H9 (cell line): ENCODE results near the gene NDUFAB1. TPM values are rescaled to one million over a fixed set of nuclear protein-coding genes. Genes with fewer than 3 reads are reported as not detected.

Experiments
- DNase-seq: peaks from one replicate; pipeline ENCODE4 v3.0.0-alpha.2; 2017
- H2AFZ ChIP-seq: one replicate; pipeline ENCODE4 v1.6.1; 2013; ENCODE audit warnings: mild to moderate bottlenecking, low read length, control low read depth, moderate library complexity
- H2AK5ac ChIP-seq: 2 replicates; pipeline ENCODE4 v1.6.1; 2013; ENCODE audit warnings: low read length, control low read depth, mixed read lengths; ENCODE audit not compliant: insufficient read length
- H2BK120ac ChIP-seq: one replicate; pipeline ENCODE4 v1.6.1; 2013; ENCODE audit warnings: low read depth, mild to moderate bottlenecking, low read length, control low read depth, inconsistent platforms; ENCODE audit not compliant: poor library complexity, severe bottlenecking
- H2BK12ac ChIP-seq: 2 replicates; pipeline ENCODE4 v1.6.1; 2013; ENCODE audit warnings: low read length, control low read depth, mixed read lengths, low read depth; ENCODE audit not compliant: insufficient read length
- H2BK15ac ChIP-seq: 2 replicates; pipeline ENCODE4 v1.6.1; 2013; ENCODE audit warnings: low read depth, low read length, control low read depth
- H2BK20ac ChIP-seq: one replicate; pipeline ENCODE4 v1.6.1; 2013; ENCODE audit warnings: low read depth, mild to moderate bottlenecking, low read length, control low read depth, inconsistent platforms; ENCODE audit not compliant: poor library complexity, severe bottlenecking
- H2BK5ac ChIP-seq: 2 replicates; pipeline ENCODE4 v1.6.1; 2013; ENCODE audit warnings: low read length, control low read depth, mixed read lengths; ENCODE audit not compliant: insufficient read length
- H3K14ac ChIP-seq: 2 replicates; pipeline ENCODE4 v1.6.1; 2013; ENCODE audit warnings: low read length, control low read depth; ENCODE audit not compliant: insufficient read depth
- H3K18ac ChIP-seq: 2 replicates; pipeline ENCODE4 v1.6.1; 2013; ENCODE audit warnings: low read depth, mild to moderate bottlenecking, mixed read lengths, low read length, control low read depth; ENCODE audit not compliant: insufficient read length
- H3K23ac ChIP-seq: 2 replicates; pipeline ENCODE4 v1.6.1; 2013; ENCODE audit warnings: low read length, control low read depth, mixed read lengths, low read depth; ENCODE audit not compliant: insufficient read length
- H3K23me2 ChIP-seq: 2 replicates; pipeline ENCODE4 v1.6.1; 2013; ENCODE audit warnings: low read depth, mild to moderate bottlenecking, mixed read lengths, low read length, control low read depth; ENCODE audit not compliant: insufficient read length, poor library complexity, severe bottlenecking
- H3K27ac ChIP-seq: 2 replicates; pipeline ENCODE4 v1.5.1; 2013; ENCODE audit warnings: low read length, control low read depth, mixed read lengths, low read depth; ENCODE audit not compliant: insufficient read length
- H3K27me3 ChIP-seq: 2 replicates; pipeline ENCODE4 v1.6.1; 2013; ENCODE audit warnings: low read length, control low read depth, inconsistent platforms; ENCODE audit not compliant: insufficient read depth
- H3K4ac ChIP-seq: 2 replicates; pipeline ENCODE4 v1.6.1; 2013; ENCODE audit warnings: low read depth, mild to moderate bottlenecking, control low read depth, inconsistent platforms, low read length, moderate library complexity
- H3K4me1 ChIP-seq: 2 replicates; pipeline ENCODE4 v1.6.1; 2013; ENCODE audit warnings: low read length, control low read depth, inconsistent platforms; ENCODE audit not compliant: insufficient read depth
- H3K4me2 ChIP-seq: 2 replicates; pipeline ENCODE4 v1.6.1; 2013; ENCODE audit warnings: low read length, control low read depth, mixed read lengths; ENCODE audit not compliant: insufficient read length, insufficient read depth
- H3K56ac ChIP-seq: 2 replicates; pipeline ENCODE4 v1.6.1; 2013; ENCODE audit warnings: low read depth, mild to moderate bottlenecking, mixed read lengths, low read length, control low read depth; ENCODE audit not compliant: insufficient read length
- H3K79me1 ChIP-seq: 2 replicates; pipeline ENCODE4 v1.6.1; 2013; ENCODE audit warnings: low read depth, mild to moderate bottlenecking, moderate library complexity, low read length, control low read depth, inconsistent platforms; ENCODE audit not compliant: insufficient read depth, poor library complexity, severe bottlenecking
- H3K79me2 ChIP-seq: 2 replicates; pipeline ENCODE4 v1.6.1; 2013; ENCODE audit warnings: low read length, control low read depth, inconsistent platforms; ENCODE audit not compliant: insufficient read depth
- H3K9ac ChIP-seq: 2 replicates; pipeline ENCODE4 v1.6.1; 2013; ENCODE audit warnings: low read length, control low read depth, mixed read lengths; ENCODE audit not compliant: insufficient read length; ENCODE audit errors: extremely low read depth
- H3K9me3 ChIP-seq: one replicate; pipeline ENCODE4 v1.6.1; 2013; ENCODE audit warnings: low read depth, low read length, inconsistent platforms; ENCODE audit not compliant: control insufficient read depth
- H3T11ph ChIP-seq: one replicate; pipeline ENCODE4 v1.6.1; 2013; ENCODE audit warnings: mild to moderate bottlenecking, low read length, control low read depth, inconsistent platforms
- H4K20me1 ChIP-seq: one replicate; pipeline ENCODE4 v1.6.1; 2013; ENCODE audit not compliant: control insufficient read depth, insufficient read length, insufficient read depth
- H4K5ac ChIP-seq: 2 replicates; pipeline ENCODE4 v1.6.1; 2013; ENCODE audit warnings: low read depth, mild to moderate bottlenecking, mixed read lengths, low read length, control low read depth; ENCODE audit not compliant: insufficient read length
- H4K8ac ChIP-seq: replicated peaks from 2 replicates; pipeline ENCODE4 v1.6.1; 2013; ENCODE audit warnings: low read length, control low read depth, mixed read lengths, low read depth; ENCODE audit not compliant: insufficient read length
- H4K91ac ChIP-seq: 2 replicates; pipeline ENCODE4 v1.6.1; 2013; ENCODE audit warnings: low read depth, mild to moderate bottlenecking, moderate library complexity, mixed read lengths, low read length, control low read depth; ENCODE audit not compliant: insufficient read length
- H3K27ac Mint-ChIP-seq, 3 experiments: 2 replicates in 2 of 3; 3 replicates in 1 of 3; pipeline ENCODE4 v1.8.0; 2020 to 2021; ENCODE audit warnings: mixed read lengths in 3 of 3, mild to moderate bottlenecking in 1 of 3, moderate library complexity in 1 of 3
- H3K27me3 Mint-ChIP-seq: 2 replicates; pipeline ENCODE4 v1.8.0; 2021; ENCODE audit warnings: low read depth, mild to moderate bottlenecking, moderate library complexity, mixed read lengths
- H3K36me3 Mint-ChIP-seq, 3 experiments: 2 replicates in 2 of 3; 3 replicates in 1 of 3; pipeline ENCODE4 v1.8.0; 2020 to 2021; ENCODE audit warnings: low read depth in 3 of 3, mixed read lengths in 3 of 3; ENCODE audit not compliant: insufficient read depth in 1 of 3
- H3K4me1 Mint-ChIP-seq, 2 experiments: 2 replicates each; pipeline ENCODE4 v1.8.0; 2020; ENCODE audit warnings: mixed read lengths in 2 of 2
- H3K4me3 Mint-ChIP-seq, 2 experiments: 2 replicates in 1 of 2; 3 replicates in 1 of 2; pipeline ENCODE4 v1.8.0; 2020 to 2021; ENCODE audit warnings: mild to moderate bottlenecking in 2 of 2, mixed read lengths in 2 of 2, moderate library complexity in 1 of 2
- H3K9me3 Mint-ChIP-seq, 2 experiments: 2 replicates in 1 of 2; 3 replicates in 1 of 2; pipeline ENCODE4 v1.8.0; 2020; ENCODE audit warnings: mild to moderate bottlenecking in 2 of 2, mixed read lengths in 2 of 2, moderate library complexity in 1 of 2
- WGBS: extraction: QIAGEN DNeasy Blood & Tissue Kit; methylation state at CpG from one replicate; pipeline ENCODE4 v1.1.7; 2013; ENCODE audit warnings: missing lambda C conversion rate, low lambda C conversion rate, mixed read lengths; ENCODE audit not compliant: insufficient read length; ENCODE audit errors: extremely low coverage; 5-methylcytosine and 5-hydroxymethylcytosine counted together
- total RNA-seq: library from RNA; stranded (reverse); gene quantifications from 2 replicates; pipeline ENCODE4 v1.2.1, GENCODE V29; 2021
- TF ChIP-seq, protein P1 (sequence below): fragments of 200-600 bp; sonication (generic); conservative IDR thresholded peaks from 3 replicates; pipeline ENCODE4 v1.8.0; 2021; ENCODE audit warnings: antibody characterized with exemption, mild to moderate bottlenecking

NDUFAB1 gene
- total RNA-seq, 1 experiment from 2014 or later = 192 TPM

DNA sequence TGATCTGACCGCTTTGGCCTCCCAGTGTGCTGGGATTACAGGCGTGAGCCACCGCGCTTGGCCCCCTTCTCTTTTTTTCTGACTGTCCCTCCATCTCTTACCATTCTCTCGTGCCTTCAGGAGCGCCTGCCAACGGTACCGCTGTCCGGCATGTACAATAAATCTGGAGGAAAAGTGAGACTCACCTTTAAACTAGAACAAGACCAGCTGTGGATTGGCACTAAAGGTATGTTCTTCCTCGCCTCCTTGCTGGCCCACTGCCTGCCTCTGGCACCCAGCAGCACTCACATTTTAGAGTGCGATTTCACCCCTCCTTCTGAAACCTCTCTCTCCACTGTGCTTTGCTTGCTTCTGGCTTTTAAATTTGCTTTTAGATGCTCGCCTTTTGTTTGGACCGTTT lies 33.6 kb downstream of the NDUFAB1 start:
- no CpG with 5 or more reads among the region's 13 CpGs for WGBS
- H2BK12ac ChIP-seq = no peak overlapping the region
- H4K20me1 ChIP-seq = no peaks in the 10 kb centered on the region
- H3K14ac ChIP-seq = no peak overlapping the region
- H4K8ac ChIP-seq = no peak overlapping the region
- no peak overlapping the region for H3K18ac ChIP-seq
- H2BK5ac ChIP-seq = no peak overlapping the region
- H2BK20ac ChIP-seq = no peak overlapping the region
- H3K9ac ChIP-seq = no peak overlapping the region
- H3K4me1 ChIP-seq = no peaks in the 10 kb centered on the region
- H3K27ac ChIP-seq = no peak overlapping the region
- H3K4me2 ChIP-seq = no peak overlapping the region
- H3K36me3 Mint-ChIP-seq = peaks cover 54 to 85% (median 78%) of the 10 kb centered on the region in 3 experiments
- H3K23ac ChIP-seq = no peak overlapping the region
- TF ChIP-seq, protein P1, sequence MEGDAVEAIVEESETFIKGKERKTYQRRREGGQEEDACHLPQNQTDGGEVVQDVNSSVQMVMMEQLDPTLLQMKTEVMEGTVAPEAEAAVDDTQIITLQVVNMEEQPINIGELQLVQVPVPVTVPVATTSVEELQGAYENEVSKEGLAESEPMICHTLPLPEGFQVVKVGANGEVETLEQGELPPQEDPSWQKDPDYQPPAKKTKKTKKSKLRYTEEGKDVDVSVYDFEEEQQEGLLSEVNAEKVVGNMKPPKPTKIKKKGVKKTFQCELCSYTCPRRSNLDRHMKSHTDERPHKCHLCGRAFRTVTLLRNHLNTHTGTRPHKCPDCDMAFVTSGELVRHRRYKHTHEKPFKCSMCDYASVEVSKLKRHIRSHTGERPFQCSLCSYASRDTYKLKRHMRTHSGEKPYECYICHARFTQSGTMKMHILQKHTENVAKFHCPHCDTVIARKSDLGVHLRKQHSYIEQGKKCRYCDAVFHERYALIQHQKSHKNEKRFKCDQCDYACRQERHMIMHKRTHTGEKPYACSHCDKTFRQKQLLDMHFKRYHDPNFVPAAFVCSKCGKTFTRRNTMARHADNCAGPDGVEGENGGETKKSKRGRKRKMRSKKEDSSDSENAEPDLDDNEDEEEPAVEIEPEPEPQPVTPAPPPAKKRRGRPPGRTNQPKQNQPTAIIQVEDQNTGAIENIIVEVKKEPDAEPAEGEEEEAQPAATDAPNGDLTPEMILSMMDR = no peak
- no peak overlapping the region for H3K4ac ChIP-seq
- H3K79me1 ChIP-seq = no peaks in the 10 kb centered on the region
- peaks cover 6% of the 10 kb centered on the region for H3K23me2 ChIP-seq
- H3K27ac Mint-ChIP-seq = no peak overlapping the region
- no peak overlapping the region for H2AFZ ChIP-seq
- peaks cover 0 to 8% of the 10 kb centered on the region in 2 experiments; a peak in 1 of 4 replicates for H3K4me1 Mint-ChIP-seq
- H3K56ac ChIP-seq = no peak overlapping the region
- DNase-seq = no peak
- no peak overlapping the region for H3K4me3 Mint-ChIP-seq
- H3K79me2 ChIP-seq = peaks cover 10% of the 10 kb centered on the region; the same call in 1 of the 2 replicates
- no peak overlapping the region for H4K5ac ChIP-seq
- no peak overlapping the region for H2BK120ac ChIP-seq
- H2BK15ac ChIP-seq = no peak overlapping the region
- H4K91ac ChIP-seq = no peak overlapping the region
- no peaks in the 10 kb centered on the region for H3K9me3 ChIP-seq
- H3K27me3 ChIP-seq = no peaks in the 10 kb centered on the region
- no peak overlapping the region for H2AK5ac ChIP-seq
- H3T11ph ChIP-seq = no peak overlapping the region
- H3K9me3 Mint-ChIP-seq = no peaks in the 10 kb centered on the region
- H3K27me3 Mint-ChIP-seq = no peaks in the 10 kb centered on the region
